Effector memory CD4-positive, alpha-beta T cell (primary cell): ENCODE data around the gene GNG12.

Experiments
- DNase-seq, 3 donors: peaks; one replicate each; pipeline ENCODE4 v3.0.0-alpha.2; 2020
- H3K27ac ChIP-seq: 2 replicates; pipeline ENCODE4 v1.7.0; 2013; ENCODE audit warnings: mild to moderate bottlenecking, low read length, moderate library complexity; ENCODE audit not compliant: insufficient read depth, poor library complexity, severe bottlenecking
- H3K27me3 ChIP-seq: replicated peaks from 2 replicates; pipeline ENCODE4 v1.7.0; 2013; ENCODE audit warnings: mild to moderate bottlenecking, low read length; ENCODE audit not compliant: insufficient read depth, control insufficient read depth, poor library complexity, severe bottlenecking
- H3K36me3 ChIP-seq: 2 replicates; pipeline ENCODE4 v1.7.0; 2013; ENCODE audit warnings: mild to moderate bottlenecking, low read length, moderate library complexity; ENCODE audit not compliant: control insufficient read depth, insufficient read depth
- H3K4me1 ChIP-seq: 2 replicates; pipeline ENCODE4 v1.7.0; 2013; ENCODE audit warnings: low read length, mild to moderate bottlenecking; ENCODE audit not compliant: control insufficient read depth, insufficient read depth, poor library complexity, severe bottlenecking
- H3K4me3 ChIP-seq: 2 replicates; pipeline ENCODE4 v1.7.0; 2013; ENCODE audit warnings: low read length, low read depth, mild to moderate bottlenecking; ENCODE audit not compliant: insufficient read depth, poor library complexity, severe bottlenecking
- H3K9me3 ChIP-seq: 2 replicates; pipeline ENCODE4 v1.7.0; 2013; ENCODE audit warnings: mild to moderate bottlenecking, low read length, moderate library complexity; ENCODE audit not compliant: control insufficient read depth

GNG12 gene

GRCh38 chr1:67701876-67702275 lies 131.4 kb downstream of the GNG12 start:
- Histone ChIP-seq H3K27me3 (no peaks in the 10 kb centered on the region), H3K4me1 (no peaks in the 10 kb centered on the region), H3K9me3 (no peaks in the 10 kb centered on the region), H3K36me3 (no peaks in the 10 kb centered on the region), H3K4me3 (no peak overlapping the region), H3K27ac (no peak overlapping the region)
- DNase-seq: no peak

GRCh38 chr1:67700692-67701410 lies 132.4 kb downstream of the GNG12 start:
- Histone ChIP-seq H3K9me3 (no peaks in the 10 kb centered on the region), H3K27ac (no peak overlapping the region), H3K36me3 (no peaks in the 10 kb centered on the region), H3K4me1 (no peaks in the 10 kb centered on the region), H3K4me3 (no peak overlapping the region), H3K27me3 (no peaks in the 10 kb centered on the region)
- no peak for DNase-seq

- no peak overlapping the region for H3K4me3 ChIP-seq
- no peaks in the 10 kb centered on the region for H3K36me3 ChIP-seq
- no peaks in the 10 kb centered on the region for H3K4me1 ChIP-seq
- no peak for DNase-seq
- H3K9me3 ChIP-seq: no peaks in the 10 kb centered on the region
- no peaks in the 10 kb centered on the region for H3K27me3 ChIP-seq
- H3K27ac ChIP-seq: no peak overlapping the region
Observed at GRCh38 chr1:67700220-67700619, 133.0 kb downstream of the GNG12 start.

- Histone ChIP-seq H3K9me3 (no peaks in the 10 kb centered on the region), H3K4me3 (no peak overlapping the region), H3K4me1 (no peaks in the 10 kb centered on the region), H3K36me3 (no peaks in the 10 kb centered on the region), H3K27me3 (no peaks in the 10 kb centered on the region), H3K27ac (no peak overlapping the region)
- DNase-seq: no peak
Observed at GRCh38 chr1:67696708-67697107, 136.6 kb downstream of the GNG12 start.

- Histone ChIP-seq H3K4me1 (no peaks in the 10 kb centered on the region), H3K27ac (no peak overlapping the region), H3K9me3 (no peaks in the 10 kb centered on the region), H3K4me3 (no peak overlapping the region), H3K27me3 (no peaks in the 10 kb centered on the region), H3K36me3 (no peaks in the 10 kb centered on the region)
- no peak for DNase-seq
Observed at GRCh38 chr1:67695963-67696362, 137.3 kb downstream of the GNG12 start.

GRCh38 chr1:67691712-67692111 lies 141.6 kb downstream of the GNG12 start:
- no peak overlapping the region for H3K27ac ChIP-seq

GRCh38 chr1:67690411-67690810 lies 142.9 kb downstream of the GNG12 start:
- H3K27me3 ChIP-seq: no peaks in the 10 kb centered on the region
- no peak overlapping the region for H3K27ac ChIP-seq
- no peaks in the 10 kb centered on the region for H3K36me3 ChIP-seq
- H3K9me3 ChIP-seq: no peaks in the 10 kb centered on the region
- DNase-seq: no peak
- H3K4me3 ChIP-seq: no peak overlapping the region
- peaks cover 3% of the 10 kb centered on the region for H3K4me1 ChIP-seq

More at GRCh38 chr1:67691712-67692111, 141.6 kb downstream of the GNG12 start:
- no peak overlapping the region for H3K4me3 ChIP-seq
- no peak for DNase-seq
- H3K4me1 ChIP-seq: no peaks in the 10 kb centered on the region
- H3K9me3 ChIP-seq: no peaks in the 10 kb centered on the region
- H3K36me3 ChIP-seq: no peaks in the 10 kb centered on the region
- no peaks in the 10 kb centered on the region for H3K27me3 ChIP-seq

GRCh38 chr1:67690018-67690363 lies 143.3 kb downstream of the GNG12 start:
- Histone ChIP-seq H3K4me1 (peaks cover 4% of the 10 kb centered on the region), H3K27ac (no peak overlapping the region), H3K27me3 (no peaks in the 10 kb centered on the region), H3K36me3 (no peaks in the 10 kb centered on the region), H3K9me3 (no peaks in the 10 kb centered on the region), H3K4me3 (no peak overlapping the region)
- DNase-seq: no peak

GRCh38 chr1:67689267-67690017 lies 143.8 kb downstream of the GNG12 start:
- no peak for DNase-seq
- no peak overlapping the region for H3K27ac ChIP-seq
- H3K27me3 ChIP-seq: no peaks in the 10 kb centered on the region
- H3K36me3 ChIP-seq: no peaks in the 10 kb centered on the region
- peaks cover 7% of the 10 kb centered on the region for H3K4me1 ChIP-seq
- H3K4me3 ChIP-seq: no peak overlapping the region
- H3K9me3 ChIP-seq: no peaks in the 10 kb centered on the region

- no peak overlapping the region for H3K27ac ChIP-seq
- no peaks in the 10 kb centered on the region for H3K36me3 ChIP-seq
- no peak for DNase-seq
- H3K9me3 ChIP-seq: no peaks in the 10 kb centered on the region
- H3K27me3 ChIP-seq: no peaks in the 10 kb centered on the region
- H3K4me3 ChIP-seq: no peak overlapping the region
- H3K4me1 ChIP-seq: peaks cover 8% of the 10 kb centered on the region
Observed at GRCh38 chr1:67688526-67689219, 144.6 kb downstream of the GNG12 start.
